SIG-M5 treated with dmso at 0.1 percent for 504 hours (cell line): Measurements from ENCODE around the gene TMEM184B.

Experiments
- DNase-seq: peaks from one replicate; lab custom pipeline; 2025; ENCODE audit not compliant: unreplicated experiment; lab: John Stamatoyannopoulos, UW

TMEM184B gene

GRCh38 chr22:38228326-38228872 is 44.4 kb downstream of the TMEM184B start:
- no peak for DNase-seq

GRCh38 chr22:38226853-38227649 is 45.8 kb downstream of the TMEM184B start:
- DNase-seq, result no peak

GRCh38 chr22:38223289-38223960 is 49.4 kb downstream of the TMEM184B start:
- DNase-seq, result no peak

- no peak for DNase-seq
Measured at GRCh38 chr22:38222797-38223119, 50.1 kb downstream of the TMEM184B start.

GRCh38 chr22:38221908-38222796 is 50.7 kb downstream of the TMEM184B start:
- no peak for DNase-seq

- no peak for DNase-seq
Measured at GRCh38 chr22:38221407-38221806, 51.4 kb downstream of the TMEM184B start.

GRCh38 chr22:38220653-38221386 is 52.0 kb downstream of the TMEM184B start:
- DNase-seq, result no peak

- no peak for DNase-seq
Measured at GRCh38 chr22:38220163-38220562, 52.6 kb downstream of the TMEM184B start.

- no peak for DNase-seq
Measured at GRCh38 chr22:38219632-38220031, 53.2 kb downstream of the TMEM184B start.

GRCh38 chr22:38218661-38219622 is 53.9 kb downstream of the TMEM184B start:
- no peak for DNase-seq

- DNase-seq, result no peak
Measured at GRCh38 chr22:38215156-38216038, 57.4 kb downstream of the TMEM184B start.

- no peak for DNase-seq
Measured at GRCh38 chr22:38214302-38215056, 58.3 kb downstream of the TMEM184B start.

- no peak for DNase-seq
Measured at GRCh38 chr22:38213990-38214301, 58.9 kb downstream of the TMEM184B start.

GRCh38 chr22:38213319-38213989 is 59.4 kb downstream of the TMEM184B start:
- peak; percentile 77 for DNase-seq

GRCh38 chr22:38212442-38212841 is 60.4 kb downstream of the TMEM184B start:
- DNase-seq, result no peak

GRCh38 chr22:38211556-38211955 is 61.3 kb downstream of the TMEM184B start:
- DNase-seq, result no peak

GRCh38 chr22:38208551-38208968 is 64.2 kb downstream of the TMEM184B start:
- no peak for DNase-seq
